Ascending aorta (tissue), 2 donors: ENCODE data around the gene MDC1. TPM values are rescaled to one million over a fixed set of nuclear protein-coding genes. Genes with fewer than 3 reads are reported as not detected.
"Not testable (repeated sequence)": the region's sequence is repeated elsewhere in the genome, so short reads cannot be mapped to it uniquely, and the experiment has no call there.

Source experiments
- DNase-seq, 2 donors: peaks; one replicate each; pipeline ENCODE4 v3.0.0-alpha.2; 2019; ENCODE audit warnings: low spot score in 2 of 2
- H3K27ac ChIP-seq, 2 donors: fragments of 200-600 bp; sonication (generic); one replicate each; pipeline ENCODE4 v1.5.1; 2016 to 2017; ENCODE audit warnings: mild to moderate bottlenecking in 1 of 2
- H3K27me3 ChIP-seq: fragments of 200-600 bp; sonication (generic); one replicate; pipeline ENCODE4 v1.5.1; 2017
- H3K36me3 ChIP-seq, 2 donors: fragments of 200-600 bp; sonication (generic); one replicate each; pipeline ENCODE4 v1.5.1; 2016
- H3K4me1 ChIP-seq, 2 donors: fragments of 200-600 bp; sonication (generic); one replicate each; pipeline ENCODE4 v1.5.1; 2016 to 2017; ENCODE audit warnings: mild to moderate bottlenecking in 1 of 2
- H3K4me3 ChIP-seq, 2 donors: fragments of 200-600 bp; sonication (generic); one replicate each; pipeline ENCODE4 v1.5.1; 2016 to 2017; ENCODE audit warnings: mild to moderate bottlenecking in 1 of 2
- H3K9me3 ChIP-seq, 2 donors: fragments of 200-600 bp; sonication (generic); one replicate each; pipeline ENCODE4 v1.5.1; 2016
- intact Hi-C: fragments of 100-400 bp; cut with DNase I; formaldehyde crosslinking; loops from one replicate; pipeline ENCODE4 v1.15.1; 2023
- total RNA-seq: library from RNA; depleted of rRNA; stranded (reverse); fragments of >200 nt; gene quantifications from one replicate; pipeline ENCODE4 v1.1.0, GENCODE V29; 2016
- TF ChIP-seq, protein P1 (sequence below), 3 experiments: fragments of 200-600 bp in 2 of 3; fragments of 450-650 bp in 1 of 3; sonication (generic) in 2 of 3; IDR thresholded peaks; one replicate each; pipeline ENCODE4 v1.5.1; 2016 to 2019; ENCODE audit warnings: antibody characterized with exemption in 3 of 3, mild to moderate bottlenecking in 1 of 3, moderate library complexity in 1 of 3

Gene MDC1
- total RNA-seq, 1 donor from 2014 or later, result 27.1 TPM

DNA sequence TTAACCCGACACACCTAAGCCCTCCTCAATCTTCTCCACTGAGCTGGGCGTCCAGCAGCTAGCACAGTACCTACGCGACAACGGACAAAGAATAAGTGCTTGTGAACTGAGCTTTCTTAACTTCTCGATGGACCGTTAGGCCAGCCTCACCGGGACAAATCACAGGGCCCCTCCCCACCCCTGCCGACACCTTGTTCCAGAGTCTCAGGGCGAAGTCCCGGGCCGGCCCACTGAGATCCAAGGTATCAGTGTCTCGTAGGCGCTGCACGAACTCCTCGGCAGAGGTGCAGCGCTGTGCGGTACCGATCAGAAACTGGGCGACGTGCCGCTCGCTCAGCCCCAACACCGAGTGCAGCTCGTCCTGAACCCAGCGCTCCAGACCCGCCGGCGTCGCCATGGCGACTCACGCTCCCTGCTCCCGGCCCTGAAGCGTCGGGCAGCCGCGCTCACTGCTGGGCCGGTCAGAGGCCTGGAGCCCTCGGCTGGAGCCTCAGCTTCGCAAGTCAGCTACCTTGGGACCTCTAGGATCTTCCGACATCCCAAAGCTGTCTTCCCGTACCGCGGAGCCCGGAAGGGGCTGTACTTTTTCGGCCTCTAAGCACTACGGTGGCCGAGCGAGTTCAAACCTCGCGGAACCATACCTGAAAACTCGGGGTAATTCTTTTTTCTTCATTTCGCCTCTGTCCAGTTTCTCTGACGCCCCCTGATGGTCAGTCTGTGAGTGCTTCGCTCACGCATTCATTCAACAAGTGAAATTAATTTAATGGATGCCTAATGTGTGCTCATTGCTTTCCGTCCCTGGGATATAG, 44.4 kb downstream of the MDC1 start, which contains the start of gene DHX16:
DHX16 (minus strand) TSS at position 562 of the 809 bp plus-strand sequence; CDS start at position 397, 165 bp downstream.
- TF ChIP-seq, protein P1, sequence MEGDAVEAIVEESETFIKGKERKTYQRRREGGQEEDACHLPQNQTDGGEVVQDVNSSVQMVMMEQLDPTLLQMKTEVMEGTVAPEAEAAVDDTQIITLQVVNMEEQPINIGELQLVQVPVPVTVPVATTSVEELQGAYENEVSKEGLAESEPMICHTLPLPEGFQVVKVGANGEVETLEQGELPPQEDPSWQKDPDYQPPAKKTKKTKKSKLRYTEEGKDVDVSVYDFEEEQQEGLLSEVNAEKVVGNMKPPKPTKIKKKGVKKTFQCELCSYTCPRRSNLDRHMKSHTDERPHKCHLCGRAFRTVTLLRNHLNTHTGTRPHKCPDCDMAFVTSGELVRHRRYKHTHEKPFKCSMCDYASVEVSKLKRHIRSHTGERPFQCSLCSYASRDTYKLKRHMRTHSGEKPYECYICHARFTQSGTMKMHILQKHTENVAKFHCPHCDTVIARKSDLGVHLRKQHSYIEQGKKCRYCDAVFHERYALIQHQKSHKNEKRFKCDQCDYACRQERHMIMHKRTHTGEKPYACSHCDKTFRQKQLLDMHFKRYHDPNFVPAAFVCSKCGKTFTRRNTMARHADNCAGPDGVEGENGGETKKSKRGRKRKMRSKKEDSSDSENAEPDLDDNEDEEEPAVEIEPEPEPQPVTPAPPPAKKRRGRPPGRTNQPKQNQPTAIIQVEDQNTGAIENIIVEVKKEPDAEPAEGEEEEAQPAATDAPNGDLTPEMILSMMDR (IDR thresholded peaks at IDR 0.05), result peak; percentile 78 to 84 (median 83)
- Histone ChIP-seq H3K36me3 (peaks cover 41 to 51% of the 10 kb centered on the region in 2 donors), H3K4me1 (peaks cover 9 to 15% of the 10 kb centered on the region in 2 donors), H3K27ac (peak within 1 kb of the TSS; percentile 71 to 81), H3K9me3 (no peaks in the 10 kb centered on the region), H3K27me3 (no peaks in the 10 kb centered on the region), H3K4me3 (peak within 1 kb of the TSS; percentile 90 to 93)
- peak; percentile 83 to 99 for DNase-seq
- intact Hi-C loops, result loop anchor here (2.0 kb wide), 1 partner anchor 26 kb away; the partner anchor contains the start of gene C6orf136

DNA sequence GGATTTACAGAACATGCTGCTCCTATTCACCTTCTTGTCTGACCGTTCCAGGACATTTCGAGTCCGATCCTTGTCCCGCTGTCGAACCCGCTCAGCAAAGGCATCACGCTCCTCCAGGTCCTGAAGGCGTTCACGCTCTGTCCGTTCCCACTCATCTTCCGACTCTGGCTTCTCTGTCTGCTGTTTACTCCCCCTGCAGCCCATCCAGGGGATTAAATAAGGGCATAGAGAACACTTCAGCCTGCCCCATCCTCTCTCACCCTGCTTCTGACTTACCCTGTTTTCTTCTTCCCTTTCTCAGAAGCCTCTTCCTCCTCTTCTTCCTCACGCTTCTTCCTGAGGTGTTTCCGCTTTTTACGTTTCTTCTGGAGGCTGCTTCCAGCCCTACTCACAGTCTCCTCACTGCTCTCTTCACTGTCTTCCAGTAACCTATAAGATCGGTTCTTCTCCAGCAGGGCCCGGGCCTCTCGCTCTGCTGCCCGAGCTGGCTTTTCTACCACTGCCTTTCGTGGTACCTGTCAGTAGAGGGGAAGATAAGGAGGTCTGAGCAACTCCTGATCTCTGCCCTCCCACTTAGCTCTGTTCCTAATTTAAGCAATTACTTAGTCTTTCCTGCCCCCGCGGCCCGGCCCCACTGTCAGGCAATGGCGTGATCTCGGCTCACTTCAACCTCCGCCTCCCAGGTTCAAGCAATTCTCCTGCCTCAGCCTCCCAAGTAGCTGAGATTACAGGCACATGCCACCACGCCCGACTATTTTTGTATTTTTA, 46.1 kb downstream of the MDC1 start:
- no peak for DNase-seq
- Histone ChIP-seq H3K4me1 (peaks cover 9 to 15% of the 10 kb centered on the region in 2 donors), H3K36me3 (peaks cover 34 to 51% of the 10 kb centered on the region in 2 donors), H3K9me3 (no peaks in the 10 kb centered on the region), H3K27me3 (no peaks in the 10 kb centered on the region), H3K27ac (no peak overlapping the region), H3K4me3 (peak overlapping the region in 1 of 2 donors; percentile 93)
- intact Hi-C loops, result no loop called here
- TF ChIP-seq, protein P1 (IDR thresholded peaks at IDR 0.05), result no peak

GRCh38 chr6:30666300-30666699, 50.8 kb downstream of the MDC1 start:
- H3K27me3 ChIP-seq, H3K27ac ChIP-seq, intact Hi-C loops, H3K9me3 ChIP-seq, DNase-seq, H3K4me1 ChIP-seq, H3K4me3 ChIP-seq: not testable (repeated sequence)
- peaks cover 79 to 94% of the 10 kb centered on the region in 2 donors for H3K36me3 ChIP-seq

GRCh38 chr6:30664994-30665767, 51.9 kb downstream of the MDC1 start:
- Histone ChIP-seq H3K4me3 (no peak overlapping the region), H3K27me3 (no peaks in the 10 kb centered on the region), H3K36me3 (peaks cover 78 to 97% of the 10 kb centered on the region in 2 donors), H3K4me1 (no peaks in the 10 kb centered on the region), H3K27ac (no peak overlapping the region), H3K9me3 (no peaks in the 10 kb centered on the region)
- TF ChIP-seq, protein P1 (IDR thresholded peaks at IDR 0.05), result no peak
- intact Hi-C loops, result no loop called here
- DNase-seq, result no peak

DNA sequence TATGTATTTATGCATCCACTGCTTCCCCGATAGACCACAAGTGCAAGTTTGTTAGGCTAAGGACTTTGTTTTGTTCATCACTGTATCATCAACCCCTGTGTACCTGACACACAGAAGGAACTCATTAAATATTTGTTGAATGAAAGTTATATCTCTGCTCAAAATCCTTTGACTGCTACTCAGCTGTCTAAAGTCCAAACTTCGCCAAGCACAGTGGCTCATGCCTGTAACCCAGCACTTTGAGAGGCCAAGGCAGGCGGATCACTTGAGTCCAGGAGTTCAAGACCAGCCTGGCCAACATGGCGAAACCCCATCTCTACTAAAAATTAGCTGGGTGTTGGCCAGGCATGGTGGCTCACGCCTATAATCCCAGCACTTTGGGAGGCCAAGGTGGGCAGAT, 59.2 kb downstream of the MDC1 start:
- H3K27ac ChIP-seq, H3K9me3 ChIP-seq, H3K27me3 ChIP-seq, H3K4me3 ChIP-seq, intact Hi-C loops, DNase-seq, H3K4me1 ChIP-seq: not testable (repeated sequence)
- H3K36me3 ChIP-seq, result peaks cover 89 to 99% of the 10 kb centered on the region in 2 donors

- H3K27me3 ChIP-seq, result no peaks in the 10 kb centered on the region
- peaks cover 85 to 99% of the 10 kb centered on the region in 2 donors for H3K36me3 ChIP-seq
- no peak overlapping the region for H3K4me3 ChIP-seq
- no peaks in the 10 kb centered on the region for H3K9me3 ChIP-seq
- intact Hi-C loops, result no loop called here
- DNase-seq, result no peak
- no peaks in the 10 kb centered on the region for H3K4me1 ChIP-seq
- no peak overlapping the region for H3K27ac ChIP-seq
- TF ChIP-seq, protein P1 (IDR thresholded peaks at IDR 0.05), result no peak
Measured at GRCh38 chr6:30657454-30657853, 59.6 kb downstream of the MDC1 start.
